GM23338 (cell line): ENCODE measurements around the gene NAA10.

Experiments
- CREB1 ChIP-seq: fragments of 250-450 bp; sonication (Bioruptor Pico); IDR thresholded peaks from 2 replicates; pipeline ENCODE4 v1.5.0; 2020; ENCODE audit warnings: low read depth, mild to moderate bottlenecking, moderate library complexity
- CTCF ChIP-seq, 2 experiments: fragments of 200-600 bp in 1 of 2; sonication (generic) in 1 of 2; conservative IDR thresholded peaks; 2 replicates each; pipeline versions ENCODE4 v1.5.1 to v1.6.1; 2016 to 2017; ENCODE audit warnings: antibody characterized with exemption in 2 of 2, low read depth in 2 of 2, mild to moderate bottlenecking in 2 of 2, moderate library complexity in 1 of 2
- ETS1 ChIP-seq: IDR thresholded peaks from 2 replicates; pipeline ENCODE4 v1.6.1; 2016; ENCODE audit warnings: antibody characterized with exemption
- EZH2phosphoT487 ChIP-seq: fragments of 200-600 bp; sonication (generic); IDR thresholded peaks from one replicate; pipeline ENCODE4 v1.8.1; 2018; ENCODE audit warnings: antibody characterized with exemption; ENCODE audit not compliant: unreplicated experiment

DNA sequence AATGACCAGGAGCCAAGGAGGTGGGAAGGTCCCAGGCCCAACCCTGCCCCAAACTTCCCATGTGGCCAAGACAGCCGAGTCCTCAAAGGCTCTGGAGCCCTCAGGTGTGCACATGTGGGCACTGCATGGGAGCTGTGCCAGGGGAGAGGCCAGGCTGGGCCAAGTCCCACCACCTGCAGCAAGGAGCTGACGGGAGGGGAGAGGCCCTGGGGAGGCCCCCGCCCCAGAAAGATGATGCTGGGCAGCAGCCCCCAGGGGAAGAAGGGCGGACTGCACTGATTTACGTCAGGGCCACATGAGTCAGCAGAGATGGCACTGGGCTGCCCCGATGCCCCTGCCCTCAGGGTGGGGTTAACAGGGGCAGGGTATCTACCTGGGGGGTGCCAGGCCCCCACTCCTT, 50.2 kb downstream of the NAA10 start:
- TF ChIP-seq CREB1 (CRISPR knock-in tag) (no peak), CTCF (conservative IDR thresholded peaks at IDR 0.05; ENCODE audit: low read depth in 2 of 2) (peak; percentile 33 to 67; a peak in 3 of 4 replicates), EZH2phosphoT487 (no peak), ETS1 (no peak)
